Activated CD8-positive, alpha-beta T cell treated with anti-CD3 and anti-CD28 coated beads, Interleukin-2, amount 10 ng/mL, durations not matched to agents 7 days and 5 days (primary cell): Measurements from ENCODE around the gene PIGH. TPM values are rescaled to one million over a fixed set of nuclear protein-coding genes. Genes with fewer than 3 reads are reported as not detected.
A peak's percentile ranks its signal among the peaks of the same experiment; 100 is the strongest.
"Not testable (repeated sequence)": the region's sequence is repeated elsewhere in the genome, so short reads cannot be mapped to it uniquely, and the experiment has no call there.

Source experiments
- ATAC-seq: fragments of 150-1000 bp; cut with Tn5 transposase; one replicate; pipeline ENCODE4 v1.10.0; 2021; ENCODE audit warnings: moderate library complexity
- CTCF ChIA-PET: fragments of 350-600 bp; sonication (Branson Sonifier 250); formaldehyde crosslinking; loops from one replicate; lab custom pipeline; 2021; ENCODE audit warnings: antibody characterized with exemption; lab: Charles Lee
- POLR2A ChIA-PET: fragments of 350-600 bp; sonication (Branson Sonifier 250); formaldehyde crosslinking; loops from one replicate; lab custom pipeline; 2021; ENCODE audit warnings: antibody characterized with exemption; lab: Charles Lee
- DNase-seq: peaks from one replicate; pipeline ENCODE4 v3.0.0-alpha.2; 2020
- H3K27ac Mint-ChIP-seq: one replicate; pipeline ENCODE4 v1.8.0; 2021; ENCODE audit warnings: mild to moderate bottlenecking, mixed read lengths
- H3K27me3 Mint-ChIP-seq: one replicate; pipeline ENCODE4 v1.8.0; 2021; ENCODE audit warnings: low read depth, mixed read lengths
- H3K36me3 Mint-ChIP-seq: one replicate; pipeline ENCODE4 v1.8.0; 2021; ENCODE audit warnings: low read depth, mixed read lengths
- H3K4me1 Mint-ChIP-seq: one replicate; pipeline ENCODE4 v1.8.0; 2021; ENCODE audit warnings: low read depth, mixed read lengths
- H3K4me3 Mint-ChIP-seq: one replicate; pipeline ENCODE4 v1.8.0; 2021; ENCODE audit warnings: mild to moderate bottlenecking, mixed read lengths
- H3K9me3 Mint-ChIP-seq: one replicate; pipeline ENCODE4 v1.8.0; 2022; ENCODE audit warnings: mixed read lengths; ENCODE audit not compliant: insufficient read depth
- total RNA-seq, 2 experiments: library from RNA; stranded (reverse); gene quantifications; one replicate each; pipeline ENCODE4 v1.2.3, GENCODE V29; 2021

Gene PIGH
- total RNA-seq, 2 experiments from 2014 or later = 14.8 to 17.5 TPM

- ChIA-PET CTCF (interaction anchor here (1.1 to 7.9 kb wide), 5 partner anchors 9 to 94 kb away, joined by 3 to 50 read pairs (median 8); partner anchors contain the start of gene ARG2), POLR2A (interaction anchor here (1.0 kb wide), 1 partner anchor 9 kb away, joined by 3 read pairs; the partner anchor contains the start of gene PIGH)
- no peak for DNase-seq
- Mint-ChIP-seq H3K27me3 (peaks cover 6% of the 10 kb centered on the region), H3K4me3 (no peak overlapping the region), H3K27ac (no peak overlapping the region), H3K36me3 (no peaks in the 10 kb centered on the region), H3K9me3 (no peaks in the 10 kb centered on the region), H3K4me1 (no peaks in the 10 kb centered on the region)
- ATAC-seq = no peak
Observed at GRCh38 chr14:67609642-67610310, 9.7 kb upstream of the PIGH start.

DNA sequence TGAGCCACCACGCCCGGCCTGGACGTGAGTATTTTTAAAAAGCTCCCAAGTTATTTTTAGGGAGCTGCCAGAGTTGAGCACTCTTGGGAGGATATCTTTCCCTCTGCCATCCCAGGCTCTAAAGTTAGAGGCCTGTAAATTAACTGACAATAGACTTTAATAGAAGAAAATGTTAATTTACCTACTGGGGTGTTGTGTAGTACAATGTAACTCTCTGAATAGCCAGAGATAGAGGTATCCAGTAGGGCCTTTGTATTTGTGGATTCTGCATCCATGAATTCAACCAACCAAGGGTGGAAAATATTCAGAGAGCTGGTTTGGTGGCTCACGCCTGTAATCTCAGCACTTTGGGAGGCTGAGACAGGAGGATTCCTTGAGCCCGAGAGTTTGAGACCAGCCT is 7.6 kb upstream of the PIGH start:
- CTCF ChIA-PET = interaction anchor here (0.8 to 2.3 kb wide), 4 partner anchors 11 to 97 kb away, joined by 4 to 7 read pairs (median 6); no protein-coding TSS in a partner anchor
- DNase-seq (no peak), ATAC-seq (no peak)
- no peaks in the 10 kb centered on the region for H3K27me3 Mint-ChIP-seq
- H3K27ac Mint-ChIP-seq = no peak overlapping the region
- H3K9me3 Mint-ChIP-seq = no peaks in the 10 kb centered on the region
- no peak overlapping the region for H3K4me3 Mint-ChIP-seq
- POLR2A ChIA-PET = no interaction called here
- no peaks in the 10 kb centered on the region for H3K36me3 Mint-ChIP-seq
- H3K4me1 Mint-ChIP-seq = no peaks in the 10 kb centered on the region

GRCh38 chr14:67602995-67603545 is 3.0 kb upstream of the PIGH start:
- ATAC-seq (no peak), DNase-seq (no peak)
- peaks cover 3% of the 10 kb centered on the region for H3K36me3 Mint-ChIP-seq
- no peak overlapping the region for H3K27ac Mint-ChIP-seq
- CTCF ChIA-PET = interaction anchor here (1.0 kb wide), 2 partner anchors 8 to 101 kb away, joined by 3 read pairs; no protein-coding TSS in a partner anchor
- no peaks in the 10 kb centered on the region for H3K27me3 Mint-ChIP-seq
- peaks cover 24% of the 10 kb centered on the region for H3K4me1 Mint-ChIP-seq
- H3K9me3 Mint-ChIP-seq = no peaks in the 10 kb centered on the region
- POLR2A ChIA-PET = no interaction called here
- H3K4me3 Mint-ChIP-seq = no peak overlapping the region

DNA sequence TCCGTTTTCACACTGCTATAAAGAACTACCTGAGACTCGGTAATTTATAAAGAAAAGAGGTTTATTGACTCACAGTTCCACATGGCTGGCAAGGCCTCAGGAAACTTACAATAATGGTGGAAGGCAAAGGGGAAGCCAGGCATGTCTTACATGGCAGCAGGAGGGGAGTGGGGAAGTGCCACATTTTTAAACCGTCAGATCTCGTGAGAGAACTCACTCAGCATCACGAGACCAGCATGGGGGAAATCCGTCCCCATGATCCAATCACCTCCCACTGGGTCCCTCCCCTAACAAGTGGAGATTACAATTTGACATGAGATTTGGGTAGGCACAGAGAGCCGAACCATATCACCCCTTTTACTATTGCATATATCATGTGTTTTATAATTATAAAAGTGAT is 2.0 kb upstream of the PIGH start:
- Mint-ChIP-seq H3K36me3 (peaks cover 3% of the 10 kb centered on the region), H3K27me3 (no peaks in the 10 kb centered on the region), H3K4me1 (peaks cover 28% of the 10 kb centered on the region), H3K9me3 (no peaks in the 10 kb centered on the region), H3K4me3 (no peak overlapping the region), H3K27ac (no peak overlapping the region)
- ChIA-PET POLR2A (no interaction called here), CTCF (interaction anchor here (1.0 kb wide), 2 partner anchors 9 to 102 kb away, joined by 3 read pairs; no protein-coding TSS in a partner anchor)
- ATAC-seq (no peak), DNase-seq (no peak)

GRCh38 chr14:67600562-67600974 is 500 bp upstream of the PIGH start:
- Mint-ChIP-seq H3K4me3 (peak overlapping the region; percentile 82), H3K27ac (peak overlapping the region; percentile 95), H3K4me1 (peaks cover 28% of the 10 kb centered on the region)
- ChIA-PET POLR2A (interaction anchor here (1.0 to 1.5 kb wide), 8 partner anchors 10 to 1805 kb away, joined by 3 to 9 read pairs (median 4); partner anchors contain the start of genes ARG2 and RDH11), CTCF (interaction anchor here (0.6 to 4.2 kb wide), 28 partner anchors 11 to 241 kb away, joined by 3 to 29 read pairs (median 4); partner anchors contain the start of genes ARG2, ATP6V1D and RDH12)
- ATAC-seq, DNase-seq, H3K36me3 Mint-ChIP-seq, H3K9me3 Mint-ChIP-seq, H3K27me3 Mint-ChIP-seq: not testable (repeated sequence)

- no peak overlapping the region for H3K27ac Mint-ChIP-seq
- no peak overlapping the region for H3K4me3 Mint-ChIP-seq
- CTCF ChIA-PET = no interaction called here
- ATAC-seq = no peak
- peaks cover 13% of the 10 kb centered on the region for H3K36me3 Mint-ChIP-seq
- H3K4me1 Mint-ChIP-seq = peaks cover 23% of the 10 kb centered on the region
- no peak for DNase-seq
- no peaks in the 10 kb centered on the region for H3K27me3 Mint-ChIP-seq
- POLR2A ChIA-PET = no interaction called here
- H3K9me3 Mint-ChIP-seq = no peaks in the 10 kb centered on the region
Observed at GRCh38 chr14:67595392-67595791, 4.7 kb downstream of the PIGH start.

- POLR2A ChIA-PET, H3K4me1 Mint-ChIP-seq, ATAC-seq, H3K4me3 Mint-ChIP-seq, H3K27me3 Mint-ChIP-seq, H3K27ac Mint-ChIP-seq, H3K9me3 Mint-ChIP-seq, DNase-seq: not testable (repeated sequence)
- CTCF ChIA-PET = interaction anchor here (1.2 kb wide), 1 partner anchor 11 kb away, joined by 3 read pairs; no protein-coding TSS in a partner anchor
- peaks cover 15% of the 10 kb centered on the region for H3K36me3 Mint-ChIP-seq
Observed at GRCh38 chr14:67593650-67594049, 6.4 kb downstream of the PIGH start.

GRCh38 chr14:67589204-67589770 is 10.8 kb downstream of the PIGH start:
- POLR2A ChIA-PET = no interaction called here
- H3K27ac Mint-ChIP-seq = no peak overlapping the region
- peaks cover 15% of the 10 kb centered on the region for H3K36me3 Mint-ChIP-seq
- H3K27me3 Mint-ChIP-seq = no peaks in the 10 kb centered on the region
- CTCF ChIA-PET = interaction anchor here (1.3 to 11.8 kb wide), 5 partner anchors 10 to 162 kb away, joined by 3 to 90 read pairs (median 5); partner anchors contain the start of gene PIGH
- ATAC-seq (no peak), DNase-seq (no peak)
- no peak overlapping the region for H3K4me3 Mint-ChIP-seq
- H3K9me3 Mint-ChIP-seq = no peaks in the 10 kb centered on the region
- H3K4me1 Mint-ChIP-seq = no peaks in the 10 kb centered on the region

- Mint-ChIP-seq H3K4me1 (peaks cover 4% of the 10 kb centered on the region), H3K27me3 (no peaks in the 10 kb centered on the region), H3K4me3 (no peak overlapping the region), H3K36me3 (peaks cover 9% of the 10 kb centered on the region), H3K9me3 (no peaks in the 10 kb centered on the region), H3K27ac (no peak overlapping the region)
- CTCF ChIA-PET = interaction anchor here (1.3 to 11.8 kb wide), 5 partner anchors 14 to 118 kb away, joined by 4 to 90 read pairs (median 8); partner anchors contain the start of genes ARG2 and PIGH
- ATAC-seq = no peak
- POLR2A ChIA-PET = no interaction called here
- DNase-seq = no peak
Observed at GRCh38 chr14:67586369-67586768, 13.7 kb downstream of the PIGH start.

GRCh38 chr14:67584978-67585377 is 15.1 kb downstream of the PIGH start:
- H3K4me3 Mint-ChIP-seq = no peak overlapping the region
- ATAC-seq = no peak
- ChIA-PET CTCF (interaction anchor here (0.7 to 11.8 kb wide), 14 partner anchors 13 to 157 kb away, joined by 3 to 90 read pairs (median 6); partner anchors contain the start of genes PIGH, RDH11 and RDH12), POLR2A (no interaction called here)
- DNase-seq = no peak
- H3K27ac Mint-ChIP-seq = no peak overlapping the region
- H3K9me3 Mint-ChIP-seq = no peaks in the 10 kb centered on the region
- H3K36me3 Mint-ChIP-seq = peaks cover 5% of the 10 kb centered on the region
- no peaks in the 10 kb centered on the region for H3K27me3 Mint-ChIP-seq
- H3K4me1 Mint-ChIP-seq = peaks cover 6% of the 10 kb centered on the region

GRCh38 chr14:67583711-67584644 is 16.1 kb downstream of the PIGH start:
- H3K4me1 Mint-ChIP-seq = peaks cover 6% of the 10 kb centered on the region
- H3K27me3 Mint-ChIP-seq = no peaks in the 10 kb centered on the region
- ChIA-PET POLR2A (no interaction called here), CTCF (interaction anchor here (0.7 to 11.8 kb wide), 14 partner anchors 12 to 156 kb away, joined by 3 to 90 read pairs (median 6); partner anchors contain the start of genes PIGH, RDH11 and RDH12)
- H3K27ac Mint-ChIP-seq = no peak overlapping the region
- H3K36me3 Mint-ChIP-seq = no peaks in the 10 kb centered on the region
- H3K9me3 Mint-ChIP-seq = no peaks in the 10 kb centered on the region
- no peak overlapping the region for H3K4me3 Mint-ChIP-seq
- DNase-seq = peak; percentile 42
- ATAC-seq = peak; percentile 74
